OCI-LY1 (cell line): Measurements from ENCODE around the gene TFDP3.

Source experiments
- EZH2 ChIP-seq: fragments of 200-600 bp; sonication (generic), shearing (Covaris generic); IDR thresholded peaks from 2 replicates; pipeline ENCODE4 v1.8.0; 2017; ENCODE audit warnings: borderline replicate concordance, mixed run types, mild to moderate bottlenecking, antibody characterized with exemption, low read length, moderate library complexity, mixed read lengths
- TF ChIP-seq, protein P1 (sequence below): fragments of 200-600 bp; sonication (generic), shearing (Covaris generic); IDR thresholded peaks from 2 replicates; pipeline ENCODE4 v1.5.1; 2017; ENCODE audit warnings: mild to moderate bottlenecking, antibody characterized with exemption, low read length, moderate library complexity, mixed read lengths

GRCh38 chrX:133189195-133189594, 29.0 kb downstream of the TFDP3 start:
- TF ChIP-seq, protein P1, sequence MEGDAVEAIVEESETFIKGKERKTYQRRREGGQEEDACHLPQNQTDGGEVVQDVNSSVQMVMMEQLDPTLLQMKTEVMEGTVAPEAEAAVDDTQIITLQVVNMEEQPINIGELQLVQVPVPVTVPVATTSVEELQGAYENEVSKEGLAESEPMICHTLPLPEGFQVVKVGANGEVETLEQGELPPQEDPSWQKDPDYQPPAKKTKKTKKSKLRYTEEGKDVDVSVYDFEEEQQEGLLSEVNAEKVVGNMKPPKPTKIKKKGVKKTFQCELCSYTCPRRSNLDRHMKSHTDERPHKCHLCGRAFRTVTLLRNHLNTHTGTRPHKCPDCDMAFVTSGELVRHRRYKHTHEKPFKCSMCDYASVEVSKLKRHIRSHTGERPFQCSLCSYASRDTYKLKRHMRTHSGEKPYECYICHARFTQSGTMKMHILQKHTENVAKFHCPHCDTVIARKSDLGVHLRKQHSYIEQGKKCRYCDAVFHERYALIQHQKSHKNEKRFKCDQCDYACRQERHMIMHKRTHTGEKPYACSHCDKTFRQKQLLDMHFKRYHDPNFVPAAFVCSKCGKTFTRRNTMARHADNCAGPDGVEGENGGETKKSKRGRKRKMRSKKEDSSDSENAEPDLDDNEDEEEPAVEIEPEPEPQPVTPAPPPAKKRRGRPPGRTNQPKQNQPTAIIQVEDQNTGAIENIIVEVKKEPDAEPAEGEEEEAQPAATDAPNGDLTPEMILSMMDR = no peak
- TF ChIP-seq EZH2 = no peak
